Mucosa of descending colon (tissue), 3 donors: ENCODE measurements around the gene MYOM1. TPM values are rescaled to one million over a fixed set of nuclear protein-coding genes. Genes with fewer than 3 reads are reported as not detected.
"Not testable (repeated sequence)": the region's sequence is repeated elsewhere in the genome, so short reads cannot be mapped to it uniquely, and the experiment has no call there.

ENCODE experiments used
- ATAC-seq: fragments of 200-7000 bp; cut with Tn5 transposase; one replicate; pipeline ENCODE4 v1.9.1; 2020; ENCODE audit warnings: mild to moderate bottlenecking, moderate library complexity
- DNase-seq, 3 donors: peaks; one replicate each; pipeline ENCODE4 v3.0.0-alpha.2; 2020
- H3K36me3 ChIP-seq: fragments of 200-600 bp; one replicate; pipeline ENCODE4 v1.8.0; 2021; ENCODE audit warnings: low read depth, mild to moderate bottlenecking
- H3K4me1 ChIP-seq: fragments of 200-600 bp; one replicate; pipeline ENCODE4 v1.8.0; 2021; ENCODE audit warnings: low read depth, mild to moderate bottlenecking
- H3K4me3 ChIP-seq: fragments of 200-600 bp; one replicate; pipeline ENCODE4 v1.8.0; 2021; ENCODE audit warnings: mild to moderate bottlenecking
- H3K9me3 ChIP-seq: fragments of 200-600 bp; one replicate; pipeline ENCODE4 v1.8.0; 2021; ENCODE audit warnings: mild to moderate bottlenecking
- intact Hi-C, 2 donors: fragments of 100-400 bp; cut with DNase I in 1 of 2; cut with micrococcal nuclease in 1 of 2; formaldehyde crosslinking; loops; one replicate each; pipeline versions ENCODE4 v1.11.0 to v1.11.1; 2022; cut with DNase I, micrococcal nuclease
- total RNA-seq, 3 donors: library from RNA; stranded (reverse); fragmentation: NEBNext Ultra II Directional in 2 of 3; extraction: Animal tissue kit (Norgen Biotek cat#: 25700) in 2 of 3; gene quantifications; one replicate each; pipeline versions ENCODE4 v1.2.1 to v1.2.4, GENCODE V29; 2021 to 2023
- TF ChIP-seq, protein P1 (sequence below): fragments of 200-600 bp; IDR thresholded peaks from one replicate; pipeline ENCODE4 v1.8.0; 2022; ENCODE audit warnings: antibody characterized with exemption, mild to moderate bottlenecking
- donor health status: DM: no; HTN: no; CAD: no; lungs with moderate emphysema.
- donor health status: DM: no; HTN: no; CAD: no.
- donor health status: DM: no; HTN: yes; CAD: no.

The MYOM1 gene
- total RNA-seq, 3 donors from 2014 or later = 5.5 to 22.2 (median 16.3) TPM

DNA sequence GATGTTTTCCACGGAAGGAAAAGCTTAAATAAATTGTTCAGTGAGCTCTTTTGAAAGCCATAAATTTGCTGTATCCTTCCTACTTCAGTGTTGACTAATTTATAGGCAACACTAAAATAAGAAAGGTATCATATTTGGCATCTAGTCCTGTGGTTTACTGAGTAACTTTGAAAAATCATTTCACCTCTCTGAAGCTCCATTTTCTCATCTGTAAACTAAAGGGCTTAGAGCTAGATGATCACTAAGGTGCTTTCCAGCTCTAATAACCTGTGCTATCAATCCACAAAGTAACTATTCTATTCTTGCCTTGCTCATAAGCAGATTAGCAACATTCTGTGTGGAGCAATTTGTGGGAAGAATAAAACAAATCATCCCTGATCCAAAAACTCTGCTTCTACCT is 3.6 kb upstream of the MYOM1 start:
- no peak overlapping the region for H3K4me3 ChIP-seq
- H3K9me3 ChIP-seq = no peaks in the 10 kb centered on the region
- intact Hi-C loops = no loop called here
- ATAC-seq (no peak), DNase-seq (no peak)
- no peaks in the 10 kb centered on the region for H3K36me3 ChIP-seq
- H3K4me1 ChIP-seq = peaks cover 2% of the 10 kb centered on the region
- TF ChIP-seq, protein P1, sequence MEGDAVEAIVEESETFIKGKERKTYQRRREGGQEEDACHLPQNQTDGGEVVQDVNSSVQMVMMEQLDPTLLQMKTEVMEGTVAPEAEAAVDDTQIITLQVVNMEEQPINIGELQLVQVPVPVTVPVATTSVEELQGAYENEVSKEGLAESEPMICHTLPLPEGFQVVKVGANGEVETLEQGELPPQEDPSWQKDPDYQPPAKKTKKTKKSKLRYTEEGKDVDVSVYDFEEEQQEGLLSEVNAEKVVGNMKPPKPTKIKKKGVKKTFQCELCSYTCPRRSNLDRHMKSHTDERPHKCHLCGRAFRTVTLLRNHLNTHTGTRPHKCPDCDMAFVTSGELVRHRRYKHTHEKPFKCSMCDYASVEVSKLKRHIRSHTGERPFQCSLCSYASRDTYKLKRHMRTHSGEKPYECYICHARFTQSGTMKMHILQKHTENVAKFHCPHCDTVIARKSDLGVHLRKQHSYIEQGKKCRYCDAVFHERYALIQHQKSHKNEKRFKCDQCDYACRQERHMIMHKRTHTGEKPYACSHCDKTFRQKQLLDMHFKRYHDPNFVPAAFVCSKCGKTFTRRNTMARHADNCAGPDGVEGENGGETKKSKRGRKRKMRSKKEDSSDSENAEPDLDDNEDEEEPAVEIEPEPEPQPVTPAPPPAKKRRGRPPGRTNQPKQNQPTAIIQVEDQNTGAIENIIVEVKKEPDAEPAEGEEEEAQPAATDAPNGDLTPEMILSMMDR = no peak

DNA sequence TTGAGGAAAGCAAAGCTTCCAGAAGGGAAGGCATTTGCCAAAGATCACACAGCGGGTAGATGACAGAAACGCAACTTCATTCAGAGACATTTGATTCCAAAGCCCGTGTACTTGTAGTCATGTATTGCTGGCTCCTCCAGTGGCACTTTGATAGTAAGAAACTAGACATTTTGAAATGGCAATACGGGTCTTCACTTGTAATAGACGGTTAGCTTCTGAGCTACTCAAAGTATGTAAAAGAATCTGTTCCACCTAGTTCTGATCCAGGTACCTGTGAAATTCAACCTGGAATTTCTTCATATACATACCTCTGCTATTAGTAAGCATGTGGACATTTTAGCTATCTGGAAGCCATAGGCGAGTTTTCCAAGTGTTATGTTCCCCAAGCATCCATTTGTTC is 1.7 kb upstream of the MYOM1 start:
- TF ChIP-seq, protein P1 = no peak
- Histone ChIP-seq H3K4me3 (no peak overlapping the region), H3K36me3 (no peaks in the 10 kb centered on the region), H3K9me3 (no peaks in the 10 kb centered on the region), H3K4me1 (peaks cover 18% of the 10 kb centered on the region)
- intact Hi-C loops = no loop called here
- no peak for DNase-seq
- no peak for ATAC-seq

DNA sequence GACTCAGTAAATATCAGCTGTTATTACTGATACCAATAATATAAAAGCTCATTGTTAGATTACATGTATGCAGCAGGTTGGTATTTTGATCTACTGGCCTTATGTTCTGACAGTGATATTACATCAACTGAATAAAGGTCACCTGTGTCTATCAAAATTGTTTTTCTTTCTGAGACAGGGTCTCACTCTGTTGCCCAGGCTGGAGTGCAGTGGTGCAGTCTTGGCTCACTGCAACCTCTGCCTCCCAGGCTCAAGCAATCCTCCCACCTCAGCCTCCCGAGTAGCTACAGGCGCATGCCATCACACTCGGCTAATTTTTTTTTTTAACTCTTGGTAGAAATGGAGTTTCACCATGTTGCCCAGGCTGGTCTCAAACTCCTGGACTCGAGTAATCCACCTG is 1.1 kb upstream of the MYOM1 start:
- H3K36me3 ChIP-seq, H3K9me3 ChIP-seq, H3K4me3 ChIP-seq, ATAC-seq, DNase-seq, intact Hi-C loops: not testable (repeated sequence)
- H3K4me1 ChIP-seq = peaks cover 18% of the 10 kb centered on the region

- H3K4me3 ChIP-seq = no peak overlapping the region
- TF ChIP-seq, protein P1 = no peak
- peaks cover 18% of the 10 kb centered on the region for H3K4me1 ChIP-seq
- H3K9me3 ChIP-seq = no peaks in the 10 kb centered on the region
- DNase-seq = no peak
- intact Hi-C loops = no loop called here
- no peaks in the 10 kb centered on the region for H3K36me3 ChIP-seq
- ATAC-seq = no peak
Observed at GRCh38 chr18:3219241-3219630, 532 bp downstream of the MYOM1 start.

GRCh38 chr18:3218819-3219218 is 949 bp downstream of the MYOM1 start:
- Histone ChIP-seq H3K36me3 (no peaks in the 10 kb centered on the region), H3K9me3 (no peaks in the 10 kb centered on the region), H3K4me3 (no peak overlapping the region), H3K4me1 (peaks cover 20% of the 10 kb centered on the region)
- ATAC-seq (no peak), DNase-seq (no peak)
- intact Hi-C loops = no loop called here
- TF ChIP-seq, protein P1 = no peak

- ATAC-seq = peak; percentile 98
- Histone ChIP-seq H3K36me3 (no peaks in the 10 kb centered on the region), H3K4me3 (no peak overlapping the region), H3K4me1 (peaks cover 26% of the 10 kb centered on the region), H3K9me3 (no peaks in the 10 kb centered on the region)
- TF ChIP-seq, protein P1 = no peak
- peak in 1 of 3 donors; percentile 79 for DNase-seq
- intact Hi-C loops = no loop called here
Observed at GRCh38 chr18:3217948-3218647, 1.7 kb downstream of the MYOM1 start.
